ENCODE measurements around the gene EPGN.

EPGN gene

GRCh38 chr4:74311696-74312313 lies 3.5 kb downstream of the EPGN start:
- no peaks in the 10 kb centered on the region for H3K79me2 ChIP-seq (ENCODE audit: insufficient read depth, low read depth)
- no peaks in the 10 kb centered on the region for H4K20me1 ChIP-seq (ENCODE audit: insufficient read depth)
- peaks cover 8% of the 10 kb centered on the region for H3K4me1 ChIP-seq (ENCODE audit: low read depth, poor library complexity, severe bottlenecking)
- TF ChIP-seq CTCF (conservative IDR thresholded peaks at IDR 0.05; ENCODE audit: low read depth, low read length): 0 out of 2 replicates have a peak, but pooled peaks have one; percentile 58
- H3K27me3 ChIP-seq (ENCODE audit: insufficient read depth, low read depth): no peaks in the 10 kb centered on the region
- H3K4me2 ChIP-seq: no peak overlapping the region
- H3K4me3 ChIP-seq (IDR thresholded peaks at IDR 0.05; ENCODE audit: insufficient read depth, low read depth, low read length): no peak overlapping the region
- no peak overlapping the region for H3K27ac ChIP-seq
- no peak overlapping the region for H2AFZ ChIP-seq (ENCODE audit: low read depth)
- H3K9ac ChIP-seq: no peak overlapping the region
- H3K36me3 ChIP-seq (ENCODE audit: insufficient read depth): no peaks in the 10 kb centered on the region

GRCh38 chr4:74314329-74314728 lies 6.1 kb downstream of the EPGN start:
- no peaks in the 10 kb centered on the region for H3K4me1 ChIP-seq (ENCODE audit: low read depth, poor library complexity, severe bottlenecking)
- no peaks in the 10 kb centered on the region for H4K20me1 ChIP-seq (ENCODE audit: insufficient read depth)
- H3K27ac ChIP-seq: no peak overlapping the region
- no peaks in the 10 kb centered on the region for H3K36me3 ChIP-seq (ENCODE audit: insufficient read depth)
- H3K4me2 ChIP-seq: no peak overlapping the region
- no peak overlapping the region for H3K4me3 ChIP-seq (IDR thresholded peaks at IDR 0.05; ENCODE audit: insufficient read depth, low read depth, low read length)
- no peak overlapping the region for H3K9ac ChIP-seq
- no peak overlapping the region for H2AFZ ChIP-seq (ENCODE audit: low read depth)
- H3K79me2 ChIP-seq (ENCODE audit: insufficient read depth, low read depth): no peaks in the 10 kb centered on the region
- no peaks in the 10 kb centered on the region for H3K27me3 ChIP-seq (ENCODE audit: insufficient read depth, low read depth)
- no peak for TF ChIP-seq CTCF (conservative IDR thresholded peaks at IDR 0.05; ENCODE audit: low read depth, low read length)

- no peaks in the 10 kb centered on the region for H4K20me1 ChIP-seq (ENCODE audit: insufficient read depth)
- TF ChIP-seq CTCF (conservative IDR thresholded peaks at IDR 0.05; ENCODE audit: low read depth, low read length): no peak
- H2AFZ ChIP-seq (ENCODE audit: low read depth): no peak overlapping the region
- H3K4me2 ChIP-seq: no peak overlapping the region
- H3K4me3 ChIP-seq (IDR thresholded peaks at IDR 0.05; ENCODE audit: insufficient read depth, low read depth, low read length): no peak overlapping the region
- no peak overlapping the region for H3K27ac ChIP-seq
- H3K4me1 ChIP-seq (ENCODE audit: low read depth, poor library complexity, severe bottlenecking): peaks cover 4% of the 10 kb centered on the region
- no peaks in the 10 kb centered on the region for H3K79me2 ChIP-seq (ENCODE audit: insufficient read depth, low read depth)
- no peaks in the 10 kb centered on the region for H3K27me3 ChIP-seq (ENCODE audit: insufficient read depth, low read depth)
- H3K9ac ChIP-seq: no peak overlapping the region
- H3K36me3 ChIP-seq (ENCODE audit: insufficient read depth): no peaks in the 10 kb centered on the region
These were observed 6.7 kb downstream of the EPGN start for GRCh38 chr4:74314944-74315343.

- Histone ChIP-seq H3K4me2 (no peak overlapping the region), H3K79me2 (ENCODE audit: insufficient read depth, low read depth) (no peaks in the 10 kb centered on the region), H3K36me3 (ENCODE audit: insufficient read depth) (no peaks in the 10 kb centered on the region), H3K27me3 (ENCODE audit: insufficient read depth, low read depth) (no peaks in the 10 kb centered on the region), H2AFZ (ENCODE audit: low read depth) (no peak overlapping the region), H3K4me1 (ENCODE audit: low read depth, poor library complexity, severe bottlenecking) (peaks cover 9% of the 10 kb centered on the region), H4K20me1 (ENCODE audit: insufficient read depth) (no peaks in the 10 kb centered on the region), H3K27ac (no peak overlapping the region), H3K9ac (no peak overlapping the region), H3K4me3 (IDR thresholded peaks at IDR 0.05; ENCODE audit: insufficient read depth, low read depth, low read length) (no peak overlapping the region)
- TF ChIP-seq CTCF (conservative IDR thresholded peaks at IDR 0.05; ENCODE audit: low read depth, low read length): no peak
These were observed 7.1 kb downstream of the EPGN start for GRCh38 chr4:74315376-74315775.
